Measurements from ENCODE around the gene RAD51B.

DNA sequence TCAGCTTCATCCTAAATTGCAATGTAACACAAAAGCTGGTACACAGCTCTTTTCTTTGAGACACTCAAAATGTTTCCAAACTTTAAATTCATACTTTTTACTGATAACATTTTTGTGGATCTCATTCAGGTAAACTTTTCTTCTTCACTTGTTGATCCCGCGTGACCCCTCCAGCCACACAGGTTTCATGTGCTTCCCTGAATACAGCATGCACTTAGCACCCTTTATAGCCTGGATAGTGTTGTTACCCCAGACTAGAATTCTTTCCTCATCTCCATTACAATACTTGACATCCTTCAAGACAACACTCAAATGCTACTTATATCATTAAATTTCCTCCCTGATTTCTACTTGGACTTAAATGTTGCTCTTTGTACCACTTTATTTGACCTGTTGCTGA lies 373.4 kb downstream of the RAD51B start:
- TF ChIP-seq, protein P1, sequence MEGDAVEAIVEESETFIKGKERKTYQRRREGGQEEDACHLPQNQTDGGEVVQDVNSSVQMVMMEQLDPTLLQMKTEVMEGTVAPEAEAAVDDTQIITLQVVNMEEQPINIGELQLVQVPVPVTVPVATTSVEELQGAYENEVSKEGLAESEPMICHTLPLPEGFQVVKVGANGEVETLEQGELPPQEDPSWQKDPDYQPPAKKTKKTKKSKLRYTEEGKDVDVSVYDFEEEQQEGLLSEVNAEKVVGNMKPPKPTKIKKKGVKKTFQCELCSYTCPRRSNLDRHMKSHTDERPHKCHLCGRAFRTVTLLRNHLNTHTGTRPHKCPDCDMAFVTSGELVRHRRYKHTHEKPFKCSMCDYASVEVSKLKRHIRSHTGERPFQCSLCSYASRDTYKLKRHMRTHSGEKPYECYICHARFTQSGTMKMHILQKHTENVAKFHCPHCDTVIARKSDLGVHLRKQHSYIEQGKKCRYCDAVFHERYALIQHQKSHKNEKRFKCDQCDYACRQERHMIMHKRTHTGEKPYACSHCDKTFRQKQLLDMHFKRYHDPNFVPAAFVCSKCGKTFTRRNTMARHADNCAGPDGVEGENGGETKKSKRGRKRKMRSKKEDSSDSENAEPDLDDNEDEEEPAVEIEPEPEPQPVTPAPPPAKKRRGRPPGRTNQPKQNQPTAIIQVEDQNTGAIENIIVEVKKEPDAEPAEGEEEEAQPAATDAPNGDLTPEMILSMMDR (IDR thresholded peaks at IDR 0.05): no peak
- TF ChIP-seq POLR2A (IDR thresholded peaks at IDR 0.05): no peak
- TF ChIP-seq POLR2AphosphoS5 (IDR thresholded peaks at IDR 0.05): no peak
